Transverse colon (tissue), 4 donors: Measurements from ENCODE around the gene HMMR.

ENCODE experiments used
- CTCF ChIP-seq, 5 experiments: fragments of 200-600 bp in 3 of 5; fragments of 450-650 bp in 2 of 5; sonication (generic) in 3 of 5; IDR thresholded peaks; 1 replicate in 2 of 5; 2 replicates in 3 of 5; pipeline ENCODE4 v1.5.1; 2016 to 2017; ENCODE audit warnings: antibody characterized with exemption in 5 of 5, inconsistent platforms in 3 of 5, mild to moderate bottlenecking in 2 of 5, moderate library complexity in 1 of 5
- POLR2A ChIP-seq: fragments of 450-650 bp; IDR thresholded peaks from one replicate; pipeline ENCODE4 v1.6.1; 2016; ENCODE audit warnings: antibody characterized with exemption, mild to moderate bottlenecking, moderate library complexity
- POLR2AphosphoS5 ChIP-seq, 3 donors: sonication (generic); formaldehyde crosslinking; IDR thresholded peaks; one replicate each; pipeline ENCODE4 v1.6.1; 2016; ENCODE audit warnings: antibody characterized with exemption in 3 of 3

- TF ChIP-seq POLR2A (no peak), CTCF (IDR thresholded peaks at IDR 0.05) (no peak), POLR2AphosphoS5 (IDR thresholded peaks at IDR 0.05) (no peak)
Observed at GRCh38 chr5:163535290-163535689, 74.9 kb downstream of the HMMR start.
